NCI-H524 (cell line): Measurements from ENCODE around the gene CR1L.
A peak's percentile ranks its signal among the peaks of the same experiment; 100 is the strongest.
"Not testable (repeated sequence)": the region's sequence is repeated elsewhere in the genome, so short reads cannot be mapped to it uniquely, and the experiment has no call there.

Experiments
- DNase-seq, 2 experiments: peaks; one replicate each; lab custom pipeline; 2025; lab: John Stamatoyannopoulos, UW

Gene CR1L

DNA sequence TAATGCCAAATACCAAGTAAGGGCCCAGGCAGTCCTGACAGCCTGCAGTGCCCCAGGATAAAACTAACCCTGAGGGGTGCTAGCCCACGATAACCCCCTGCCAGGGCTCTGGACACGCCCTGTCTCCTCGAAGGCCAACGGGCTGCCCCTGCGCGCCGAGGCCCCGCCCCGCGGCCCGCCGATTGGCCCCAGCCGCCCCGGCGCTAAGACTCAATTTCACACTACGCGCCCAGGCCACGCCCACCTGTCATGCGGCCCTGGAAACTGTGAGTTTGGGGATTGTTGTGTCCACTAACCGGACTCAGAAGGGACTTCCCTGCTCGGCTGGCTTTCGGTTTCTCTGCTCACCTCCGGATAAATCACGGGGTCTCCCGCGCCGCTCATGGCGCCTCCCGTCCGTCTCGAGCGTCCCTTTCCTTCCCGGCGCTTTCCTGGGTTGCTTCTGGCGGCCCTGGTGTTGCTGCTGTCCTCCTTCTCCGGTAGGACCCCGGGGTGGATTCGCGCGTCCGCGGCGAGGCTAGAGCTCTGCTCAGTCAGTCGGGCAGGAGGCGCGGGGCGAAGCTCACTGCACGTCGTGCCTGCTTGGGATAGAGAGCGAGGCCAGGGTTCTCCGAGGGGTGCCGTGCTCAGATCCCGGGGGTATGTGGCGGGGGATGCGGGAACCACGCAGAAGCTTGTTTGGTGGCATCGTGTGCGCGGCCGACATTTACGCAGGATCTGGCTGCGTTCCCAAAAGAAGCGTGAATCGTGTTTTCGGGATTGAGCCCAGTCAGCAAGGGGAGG is at the start of gene CR1L:
Gene CR1L, plus strand, starts transcription at position 282 of the 783 bp plus-strand sequence. Its CDS starts 101 bp downstream, at position 383.
- peak; percentile 62 to 66 for DNase-seq

DNA sequence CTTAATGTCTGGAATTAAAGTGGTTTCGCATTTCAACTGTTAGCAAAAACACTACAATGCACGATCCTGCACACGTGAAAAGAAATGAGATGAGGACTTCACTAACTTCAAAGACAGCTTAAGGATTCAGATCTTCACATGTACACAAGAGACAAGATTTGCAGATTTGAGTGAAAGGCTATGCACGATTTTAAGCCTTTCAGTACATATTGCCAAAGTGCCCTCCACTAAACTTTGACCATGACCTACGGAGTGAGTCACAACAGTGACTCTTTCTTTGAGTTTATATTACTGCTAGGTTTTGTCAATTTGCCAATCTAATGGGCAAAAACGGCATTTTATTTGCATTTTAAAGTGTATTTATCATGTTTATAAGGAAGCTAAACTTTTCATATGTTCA is 41.2 kb upstream of the CR1L start:
- no peak for DNase-seq

DNA sequence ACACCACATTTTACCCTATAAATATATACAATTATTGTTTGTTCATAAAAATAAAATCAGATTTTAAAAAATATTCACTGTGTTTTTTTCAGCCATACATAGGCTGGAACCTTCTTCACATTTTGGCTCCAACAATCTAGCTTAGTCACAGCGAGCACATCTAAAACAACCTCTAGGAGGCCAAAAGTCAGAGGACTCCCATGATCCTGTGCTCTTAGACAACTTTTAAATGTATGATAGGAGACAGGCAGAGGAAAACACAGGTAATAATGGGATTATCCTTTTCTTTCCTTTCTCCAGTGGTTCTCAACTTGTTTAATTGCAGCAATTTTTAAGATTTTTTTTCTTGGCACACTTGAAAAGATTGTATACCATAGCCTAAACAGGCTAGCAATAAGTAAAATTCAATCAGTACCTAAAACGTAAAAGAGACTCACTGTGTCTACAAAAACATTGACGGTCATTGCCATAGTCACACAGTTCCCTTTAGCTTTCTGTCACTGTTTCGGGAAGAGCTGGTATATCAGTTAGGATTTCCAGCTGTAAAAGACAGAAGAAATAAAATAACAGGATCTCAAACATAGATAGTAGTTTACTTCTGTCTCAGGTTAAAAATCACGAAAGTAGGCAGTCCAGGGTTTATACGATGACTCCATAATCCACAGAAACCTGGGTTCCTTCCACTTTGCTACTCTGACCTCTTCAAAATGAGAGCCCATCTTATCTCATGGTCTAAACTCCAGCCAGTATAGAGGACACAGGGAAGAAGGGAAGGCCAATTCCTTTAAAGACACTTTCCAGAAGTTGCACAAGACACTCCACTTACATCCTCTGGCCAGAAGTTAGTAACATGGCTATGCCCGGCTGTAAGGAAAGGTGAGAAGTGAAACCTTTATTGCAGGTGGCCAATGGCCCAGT is 39.2 kb upstream of the CR1L start:
- no peak for DNase-seq

DNA sequence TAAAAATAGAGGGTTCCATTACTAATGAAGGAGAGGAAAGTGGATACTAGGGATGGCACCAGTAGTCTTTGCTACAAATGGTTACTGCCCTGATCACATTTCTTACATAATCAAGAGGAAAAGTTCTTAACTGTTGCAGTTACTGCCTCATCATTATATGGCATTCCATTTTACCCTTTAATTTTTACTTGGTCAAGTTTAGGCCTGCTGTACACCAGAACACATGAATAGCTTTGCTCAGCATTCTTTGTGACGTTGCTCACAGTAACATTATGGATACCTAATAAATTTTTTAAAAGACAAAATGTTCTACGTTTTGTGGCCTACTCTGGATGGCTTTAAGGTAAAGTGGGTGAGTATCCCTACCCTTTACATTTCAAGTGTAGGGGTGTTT is 38.6 kb upstream of the CR1L start:
- DNase-seq, result no peak

DNA sequence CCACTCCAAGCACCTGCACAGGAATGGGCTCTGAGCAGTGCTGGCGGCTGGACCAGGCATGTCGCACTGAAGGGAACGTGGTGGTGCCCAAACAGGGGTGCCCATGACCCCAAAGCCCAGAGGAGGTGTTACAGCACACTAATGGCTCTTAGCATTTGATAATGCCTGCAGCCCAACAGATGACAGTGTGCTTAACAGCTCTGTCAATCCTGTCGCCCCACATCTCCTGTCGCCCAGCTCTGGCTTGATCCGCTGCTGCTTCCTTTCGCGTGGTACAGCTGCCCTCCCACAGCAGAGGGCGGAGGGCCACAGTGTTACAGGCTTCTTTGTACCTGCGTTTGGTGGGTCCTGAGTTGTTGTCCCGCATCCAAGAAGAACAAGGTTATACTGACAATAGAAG is 32.2 kb upstream of the CR1L start:
- peak; percentile 1 to 42 for DNase-seq

DNA sequence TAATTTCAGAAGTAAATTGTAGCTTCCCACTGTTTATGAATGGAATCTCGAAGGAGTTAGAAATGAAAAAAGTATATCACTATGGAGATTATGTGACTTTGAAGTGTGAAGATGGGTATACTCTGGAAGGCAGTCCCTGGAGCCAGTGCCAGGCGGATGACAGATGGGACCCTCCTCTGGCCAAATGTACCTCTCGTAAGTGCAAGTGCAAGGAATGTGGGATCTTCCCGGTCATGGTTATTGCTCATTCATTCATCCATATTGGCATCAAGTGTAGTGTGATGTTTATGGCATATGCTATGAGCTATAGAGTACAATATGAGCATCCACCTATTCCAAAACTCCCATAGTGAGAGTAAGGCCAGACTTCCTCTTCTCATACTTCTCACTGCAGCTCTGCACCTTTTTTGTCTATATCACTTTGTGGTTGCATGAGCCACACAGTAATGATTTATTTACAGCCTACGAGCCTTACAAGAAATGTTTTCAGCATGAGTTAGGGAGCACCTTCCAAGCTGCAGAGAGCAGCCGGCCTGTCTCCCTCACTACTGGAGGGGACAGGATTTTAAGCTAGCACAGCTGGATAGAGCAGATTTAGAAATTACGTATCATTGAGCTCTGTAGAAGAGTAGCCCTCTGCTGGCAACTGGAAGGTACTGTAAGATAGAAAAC is 24.9 kb upstream of the CR1L start:
- DNase-seq, result peak; percentile 49 to 80

DNA sequence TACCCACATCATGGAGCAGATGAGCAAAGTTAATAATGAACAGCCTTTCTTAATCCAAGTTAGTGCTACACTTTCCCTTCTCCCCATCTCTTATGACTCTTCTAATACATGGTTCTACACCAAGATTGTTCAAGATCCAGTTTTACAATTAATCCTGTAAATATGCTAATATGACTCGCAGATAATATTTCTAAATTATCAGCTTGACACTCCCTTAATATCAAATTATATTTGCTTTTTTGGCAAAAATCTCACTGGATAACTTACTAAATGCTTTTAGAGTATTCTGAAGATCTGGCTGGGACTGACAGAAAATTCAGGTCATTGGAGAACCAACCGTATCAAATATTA is 24.4 kb upstream of the CR1L start:
- no peak for DNase-seq

DNA sequence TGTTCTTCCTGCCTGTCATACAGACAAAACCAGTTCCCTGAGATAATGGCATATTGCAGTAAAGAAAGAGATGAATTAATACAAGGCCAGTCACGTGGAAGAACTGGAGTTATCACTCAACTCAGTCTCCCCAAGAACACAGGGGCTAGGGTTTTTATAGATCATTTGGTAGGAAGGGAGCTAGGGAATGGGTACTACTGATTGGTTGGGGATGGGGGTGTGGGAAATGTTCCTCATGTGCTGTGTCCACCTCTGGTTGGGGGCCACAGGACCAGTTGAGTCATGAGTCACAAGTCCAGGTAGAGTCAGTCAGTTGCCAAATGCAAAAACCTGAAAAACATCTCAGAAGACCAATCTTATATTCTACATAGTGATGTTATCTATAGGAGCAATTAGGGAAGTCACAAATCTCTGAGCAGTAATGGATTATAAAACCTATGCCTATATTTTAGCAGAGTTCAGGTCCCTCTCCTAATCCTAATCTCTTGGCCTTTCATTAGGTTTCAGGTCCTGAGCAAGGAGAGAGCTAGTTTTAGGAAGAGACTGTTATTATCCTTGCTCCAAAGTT is 19.3 kb upstream of the CR1L start:
- not testable (repeated sequence) for DNase-seq

DNA sequence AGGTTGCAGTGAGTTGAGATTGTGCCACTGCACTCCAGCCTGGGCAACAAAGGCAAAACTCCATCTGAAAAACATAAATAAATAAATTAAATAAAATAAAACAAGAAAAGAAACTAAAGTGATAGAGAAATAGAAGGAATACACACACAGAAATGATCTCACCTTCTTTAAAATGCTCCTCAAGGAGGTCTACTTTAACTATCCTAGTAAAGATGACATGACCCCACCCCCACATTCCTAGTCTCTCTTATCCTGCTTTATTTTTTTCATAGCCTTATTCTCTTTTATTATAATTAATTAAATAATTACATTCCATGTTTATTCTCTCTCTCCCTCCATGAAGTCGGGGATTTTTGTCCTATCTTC is 18.0 kb upstream of the CR1L start:
- no peak for DNase-seq

DNA sequence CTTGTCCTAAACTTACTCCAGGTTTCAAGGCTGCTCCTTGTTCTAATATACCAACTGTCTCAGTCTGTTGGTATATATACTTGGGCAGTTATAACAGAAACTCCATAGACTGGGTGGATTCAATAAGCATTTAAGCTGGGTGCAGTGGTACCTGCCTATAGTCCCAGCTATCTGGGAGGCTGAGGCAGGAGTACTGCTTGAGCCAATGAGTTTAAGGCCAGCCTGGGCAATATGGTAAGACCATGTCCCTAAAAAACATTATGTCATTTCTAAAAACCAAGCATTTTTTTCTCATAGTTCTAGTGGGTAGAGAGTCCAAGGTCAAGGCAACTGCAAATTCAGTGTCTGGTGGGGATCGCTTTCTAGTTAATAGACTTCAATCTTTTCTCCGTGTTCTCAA is 17.4 kb upstream of the CR1L start:
- no peak for DNase-seq

DNA sequence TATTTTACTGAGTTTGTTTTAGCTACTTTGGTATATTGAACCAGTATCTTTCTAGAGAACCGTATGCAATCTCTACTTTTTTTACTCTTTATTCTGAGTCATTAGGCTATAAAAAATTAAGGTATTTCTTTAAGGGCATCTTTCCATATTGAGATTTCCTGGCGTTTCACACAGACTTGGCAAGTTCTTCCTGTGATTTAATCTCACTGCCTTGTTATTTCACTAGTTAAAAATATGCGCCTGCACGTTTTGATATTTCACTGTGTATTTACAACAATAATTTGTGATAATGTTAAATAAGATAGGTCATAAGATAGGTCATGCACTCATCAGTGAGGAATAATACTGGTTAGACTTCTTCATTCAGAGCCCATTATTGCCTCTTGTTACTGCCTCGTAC is 16.2 kb upstream of the CR1L start:
- DNase-seq, result no peak

DNA sequence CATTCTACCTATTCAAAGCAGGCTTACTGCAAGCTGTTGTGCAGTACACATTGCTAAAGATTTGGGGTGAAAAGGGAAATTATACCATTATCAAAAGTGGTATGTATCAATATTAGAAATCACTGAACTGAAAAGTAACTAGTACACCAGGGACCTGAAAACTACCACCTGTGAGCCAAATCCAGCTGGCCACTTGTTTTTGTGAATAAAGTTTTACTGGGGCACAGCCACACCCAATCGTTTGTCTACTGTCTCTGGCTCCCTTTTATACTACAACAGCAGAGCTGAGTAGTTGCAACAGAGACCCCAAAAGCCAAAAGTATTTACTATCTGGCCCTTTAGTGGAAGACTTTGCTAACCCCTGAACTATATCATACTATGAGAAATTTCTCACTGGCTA is 13.8 kb upstream of the CR1L start:
- no peak for DNase-seq

DNA sequence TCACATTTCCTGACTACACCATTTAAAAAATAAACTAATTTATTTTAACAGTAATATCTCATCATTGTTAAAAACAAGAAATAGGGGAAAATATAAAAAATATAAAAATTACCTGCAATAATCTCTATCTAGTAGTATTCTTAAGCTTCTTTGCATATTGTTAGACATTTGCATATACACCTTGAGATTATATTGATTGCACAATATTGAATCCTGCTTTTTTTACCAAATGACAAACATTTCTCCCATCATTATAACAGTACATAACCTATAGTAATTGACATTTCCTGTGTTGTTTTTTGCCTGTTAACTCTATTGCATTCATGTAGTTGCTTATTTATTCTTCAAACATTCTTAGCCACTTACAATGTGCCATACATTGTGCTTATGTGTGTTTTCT is 11.7 kb upstream of the CR1L start:
- no peak for DNase-seq

DNA sequence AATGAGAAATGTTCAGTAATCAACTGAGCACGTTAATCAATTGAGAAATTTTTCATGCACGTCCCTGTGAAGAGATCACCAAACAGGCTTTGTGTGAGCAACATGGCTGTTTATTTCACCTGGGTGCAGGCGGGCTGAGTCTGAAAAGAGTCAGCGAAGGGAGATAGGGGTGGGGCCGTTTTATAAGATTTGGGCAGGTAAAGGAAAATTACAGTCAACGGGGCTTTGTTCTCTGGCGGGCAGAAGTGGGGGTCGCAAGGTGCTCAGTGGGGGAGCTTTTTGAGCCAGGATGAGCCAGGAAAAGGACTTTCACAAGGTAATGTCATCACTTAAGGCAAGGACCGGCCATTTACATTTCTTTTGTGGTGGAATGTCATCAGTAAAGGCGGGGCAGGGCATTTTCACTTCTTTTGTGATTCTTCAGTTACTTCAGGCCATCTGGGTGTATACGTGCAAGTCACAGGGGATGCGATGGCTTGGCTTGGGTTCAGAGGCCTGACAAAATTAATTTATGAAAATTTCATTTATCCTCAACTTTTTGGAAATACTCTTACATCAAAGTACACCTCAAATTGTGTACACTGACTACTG is 11.1 kb upstream of the CR1L start:
- not testable (repeated sequence) for DNase-seq

DNA sequence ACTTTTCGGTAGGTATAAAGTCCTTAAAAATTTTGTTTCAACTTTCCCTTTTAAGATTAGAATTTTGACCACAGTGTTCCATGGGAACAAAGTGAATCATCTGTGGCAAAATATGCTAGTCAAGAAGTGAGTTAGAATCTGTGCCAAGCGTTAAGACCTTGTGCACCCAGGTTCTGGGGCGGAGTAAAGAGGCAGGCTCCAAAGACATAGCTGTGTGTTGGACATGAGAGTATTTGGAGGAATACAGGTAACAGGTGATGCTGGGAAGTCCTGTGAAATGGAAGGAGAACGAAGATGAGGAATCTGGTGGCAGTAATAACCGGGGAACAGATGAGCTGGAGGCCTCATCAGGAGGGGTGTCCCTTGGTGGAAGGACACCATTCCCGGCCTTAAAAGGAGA is 10.6 kb upstream of the CR1L start:
- DNase-seq, result not testable (repeated sequence)

DNA sequence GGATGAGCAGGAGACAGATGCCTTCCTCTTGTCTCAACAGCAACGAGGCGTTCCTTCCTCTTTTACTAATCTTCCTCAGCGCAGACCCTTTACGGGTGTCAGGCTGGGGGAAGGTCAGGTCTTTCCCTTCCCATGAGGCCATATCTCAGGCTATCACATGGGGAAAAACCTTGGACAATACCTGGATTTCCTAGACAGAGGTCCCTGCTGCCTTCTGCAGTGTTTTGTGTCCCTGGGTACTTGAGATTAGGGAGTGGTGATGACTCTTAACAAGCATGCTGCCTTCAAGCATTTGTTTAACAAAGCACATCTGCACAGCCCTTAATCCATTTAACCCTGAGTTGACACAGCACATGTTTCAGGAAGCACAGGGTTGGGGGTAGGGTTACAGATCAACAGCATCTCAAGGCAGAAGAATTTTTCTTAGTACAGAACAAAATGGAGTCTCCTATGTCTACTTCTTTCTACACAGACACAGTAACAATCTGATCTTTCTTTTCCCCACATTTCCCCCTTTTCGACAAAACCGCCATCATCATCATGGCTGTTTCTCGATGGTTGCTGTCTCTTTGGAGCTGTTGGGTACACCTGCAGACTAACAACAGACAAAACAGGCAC is 9.3 kb upstream of the CR1L start:
- DNase-seq, result peak; percentile 77 to 84

DNA sequence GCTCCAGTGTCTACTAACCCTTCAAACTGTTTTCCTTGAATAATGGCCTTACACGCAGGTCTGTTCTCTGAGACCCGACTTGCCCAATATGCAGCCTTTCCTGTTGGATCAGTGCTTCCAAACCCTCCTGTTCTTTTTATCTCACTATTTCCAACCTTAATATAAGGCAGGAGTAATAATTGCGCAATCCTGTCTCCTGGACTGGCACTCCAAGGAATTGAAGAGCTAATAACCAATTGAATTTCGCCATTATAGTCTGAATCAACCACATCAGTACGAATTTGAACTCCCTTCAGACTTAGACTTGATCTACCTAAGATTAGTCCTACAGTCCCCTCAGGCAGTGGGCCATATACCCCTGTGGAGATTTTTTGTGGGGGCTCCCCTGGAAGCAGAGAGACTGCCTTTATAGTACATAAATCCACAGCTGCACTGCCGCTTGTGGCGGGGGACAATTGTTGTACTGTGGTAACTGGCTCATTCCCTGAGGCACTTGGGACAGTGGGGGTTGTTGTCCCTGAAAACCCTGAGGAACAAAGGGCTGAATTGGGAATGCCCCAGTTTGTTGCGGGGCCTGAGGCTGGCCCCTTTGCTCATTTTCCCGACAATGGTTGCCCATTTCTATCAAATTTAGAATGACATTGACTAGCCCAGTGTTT is 6.3 kb upstream of the CR1L start:
- DNase-seq, result not testable (repeated sequence)

DNA sequence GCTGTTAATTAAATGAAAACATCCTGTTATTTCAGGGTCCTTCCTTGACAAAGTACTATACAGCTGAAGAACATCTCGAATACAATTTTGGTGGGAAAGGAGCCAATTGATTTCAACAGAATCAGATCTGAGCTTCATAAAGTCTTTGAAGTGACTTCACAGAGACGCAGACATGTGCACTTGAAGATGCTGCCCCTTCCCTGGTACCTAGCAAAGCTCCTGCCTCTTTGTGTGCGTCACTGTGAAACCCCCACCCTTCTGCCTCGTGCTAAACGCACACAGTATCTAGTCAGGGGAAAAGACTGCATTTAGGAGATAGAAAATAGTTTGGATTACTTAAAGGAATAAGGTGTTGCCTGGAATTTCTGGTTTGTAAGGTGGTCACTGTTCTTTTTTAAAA is 5.6 kb upstream of the CR1L start:
- DNase-seq, result not testable (repeated sequence)

DNA sequence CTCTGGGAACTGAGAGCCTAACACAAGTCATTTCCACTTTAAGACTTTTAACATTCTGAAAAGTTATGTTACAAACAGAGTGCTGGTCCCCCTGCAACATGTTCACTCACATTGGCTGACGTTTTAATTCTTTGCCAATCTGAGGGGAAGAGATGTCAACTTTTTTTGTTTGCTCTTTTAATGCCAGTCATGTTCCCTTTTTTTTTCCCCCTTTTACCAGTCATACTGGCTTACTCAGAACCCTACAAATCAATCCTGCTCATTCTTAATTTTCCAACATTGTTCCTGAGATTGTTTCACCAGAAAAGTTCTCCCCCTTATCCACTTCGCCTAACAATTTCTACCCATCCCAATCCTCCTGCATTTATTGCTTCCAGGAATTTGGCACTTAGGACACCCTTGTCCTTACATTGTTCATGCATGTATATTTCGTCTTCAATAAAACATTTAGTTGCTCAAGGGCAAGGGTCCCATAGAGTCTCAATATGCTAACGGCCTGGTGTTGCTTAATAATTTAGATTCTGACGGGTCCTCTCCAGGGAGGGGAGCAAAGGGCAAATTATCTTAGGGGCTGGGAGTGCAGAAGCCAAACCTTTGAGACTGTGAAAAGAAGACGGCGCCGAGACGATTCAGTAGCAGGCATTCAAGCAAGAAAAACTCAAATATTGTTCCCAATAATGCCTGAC is 624 bp upstream of the CR1L start:
- DNase-seq, result no peak

DNA sequence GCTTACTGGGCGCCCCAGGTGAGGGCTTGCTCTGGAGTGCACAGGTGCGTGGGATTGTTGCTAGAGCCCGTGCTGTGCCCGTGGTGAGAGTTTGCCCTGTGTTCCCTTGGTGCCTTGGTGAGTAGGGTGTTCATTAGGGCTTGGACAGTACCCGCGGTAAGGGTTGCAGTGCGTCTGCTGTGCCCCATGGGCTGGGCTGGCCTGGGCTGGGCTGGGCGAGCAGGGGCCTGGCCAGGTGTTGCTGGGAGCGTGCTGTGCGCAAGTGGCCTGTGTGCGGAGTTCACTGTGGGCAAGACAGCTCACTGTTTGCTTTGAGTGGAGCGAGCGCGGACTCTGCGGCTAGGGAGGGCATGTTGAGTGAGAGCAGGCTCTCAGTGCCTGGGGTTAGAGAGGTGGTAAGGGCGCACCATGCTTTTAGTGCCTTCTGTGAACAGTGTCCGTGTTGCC is 725 bp downstream of the CR1L start:
- no peak for DNase-seq
